GM12878 (cell line): ENCODE data around the gene ADGRG7. TPM values are rescaled to one million over a fixed set of nuclear protein-coding genes. Genes with fewer than 3 reads are reported as not detected.

Experiments
- ATAC-seq: fragments of 200-7000 bp; cut with Tn5 transposase; 3 replicates; pipeline ENCODE4 v1.9.1; 2020; ENCODE audit warnings: mild to moderate bottlenecking, moderate library complexity
- BruUV-seq: library from RNA; stranded (reverse); fragments of 400-500 nt; replicated peaks from 2 replicates; lab custom pipeline; 2021; lab: Mats Ljungman, UMichigan
- CTCF ChIA-PET: fragments of 300-600 bp; sonication (Branson Sonifier 250); formaldehyde crosslinking; extraction: SDS; loops from one replicate; lab custom pipeline; 2021; ENCODE audit warnings: inconsistent platforms; lab: Yijun Ruan, JAX
- POLR2A ChIA-PET: fragments of 350-600 bp; formaldehyde crosslinking; extraction: SDS; loops from one replicate; lab custom pipeline; 2021; ENCODE audit warnings: inconsistent platforms; lab: Charles Lee
- RAD21 ChIA-PET: fragments of 300-600 bp; sonication (Branson Sonifier 250); formaldehyde crosslinking; loops from one replicate; lab custom pipeline; 2023; ENCODE audit warnings: antibody characterized with exemption; ENCODE audit not compliant: unreplicated experiment; lab: Charles Lee
- SMC1A ChIA-PET: fragments of 300-600 bp; sonication (Branson Sonifier 250); formaldehyde crosslinking; loops from one replicate; lab custom pipeline; 2023; ENCODE audit not compliant: unreplicated experiment, uncharacterized antibody; lab: Charles Lee
- DNase-seq: peaks from one replicate; pipeline ENCODE4 v3.0.0-alpha.2; 2011; ENCODE audit warnings: low read depth, low spot score
- FAIRE-seq: peaks from 3 replicates; lab custom pipeline; 2011; peaks lifted over from hg19 to GRCh38; lab: Jason Lieb, UNC
- H2AFZ ChIP-seq: 2 replicates; pipeline ENCODE4 v1.6.0; 2011; ENCODE audit warnings: low read depth, low read length, control low read depth; ENCODE audit not compliant: control insufficient read depth
- H3K27ac ChIP-seq: 2 replicates; pipeline ENCODE4 v1.5.1; 2011; ENCODE audit warnings: control low read depth; ENCODE audit not compliant: control insufficient read depth, insufficient read depth
- H3K27me3 ChIP-seq, 2 experiments: replicated peaks in 1 of 2; 2 replicates each; pipeline versions ENCODE4 v1.6.0 to v1.6.1; 2011; ENCODE audit warnings: low read length in 1 of 2; ENCODE audit not compliant: control insufficient read depth in 2 of 2, insufficient read depth in 2 of 2
- H3K36me3 ChIP-seq, 2 experiments: 2 replicates each; pipeline ENCODE4 v1.5.1; 2011; ENCODE audit warnings: low read length in 1 of 2; ENCODE audit not compliant: control insufficient read depth in 2 of 2, insufficient read depth in 2 of 2
- H3K4me1 ChIP-seq: 2 replicates; pipeline ENCODE4 v1.6.1; 2011; ENCODE audit warnings: mild to moderate bottlenecking, low read length, moderate library complexity, mixed read lengths; ENCODE audit not compliant: control insufficient read depth, insufficient read depth
- H3K4me2 ChIP-seq: 2 replicates; pipeline ENCODE4 v1.6.0; 2011; ENCODE audit warnings: control low read depth; ENCODE audit not compliant: control insufficient read depth, insufficient read depth
- H3K4me3 ChIP-seq: fragments of 200-600 bp; sonication (generic); 2 replicates; pipeline ENCODE4 v1.5.1; 2016
- H3K79me2 ChIP-seq: 2 replicates; pipeline ENCODE4 v1.6.0; 2011; ENCODE audit warnings: low read length; ENCODE audit not compliant: control insufficient read depth, insufficient read depth
- H3K9ac ChIP-seq: 2 replicates; pipeline ENCODE4 v1.8.0; 2011; ENCODE audit warnings: low read length, control low read depth, mixed read lengths; ENCODE audit not compliant: control insufficient read depth, insufficient read depth
- H3K9me3 ChIP-seq: replicated peaks from 3 replicates; pipeline ENCODE4 v1.5.1; 2011; ENCODE audit warnings: mild to moderate bottlenecking, low read length; ENCODE audit not compliant: control insufficient read depth, insufficient read depth
- H4K20me1 ChIP-seq: 2 replicates; pipeline ENCODE4 v1.6.0; 2011; ENCODE audit not compliant: control insufficient read depth, insufficient read depth
- BHLHE40 ChIP-seq, 2 experiments: fragments of 450-650 bp in 1 of 2; IDR thresholded peaks; 2 replicates each; pipeline ENCODE4 v1.6.1; 2011 to 2017; ENCODE audit warnings: low read depth in 2 of 2, borderline replicate concordance in 1 of 2, improper control_type of control experiment in 1 of 2, low read length in 1 of 2, mild to moderate bottlenecking in 1 of 2
- CBX5 ChIP-seq: sonication (generic); IDR thresholded peaks from 2 replicates; pipeline ENCODE4 v1.6.1; 2016; ENCODE audit warnings: low read depth, moderate library complexity, mild to moderate bottlenecking, inconsistent platforms
- FOS ChIP-seq: IDR thresholded peaks from 3 replicates; pipeline ENCODE4 v1.6.1; 2011; ENCODE audit warnings: borderline replicate concordance; ENCODE audit not compliant: insufficient read length; ENCODE audit errors: extremely low read depth
- IKZF2 ChIP-seq, 2 experiments: fragments of 450-650 bp; IDR thresholded peaks; 2 replicates each; pipeline ENCODE4 v1.6.1; 2017; ENCODE audit warnings: mild to moderate bottlenecking in 2 of 2, moderate library complexity in 2 of 2
- KLF5 ChIP-seq: fragments of 450-650 bp; IDR thresholded peaks from 2 replicates; pipeline ENCODE4 v1.6.1; 2014; ENCODE audit warnings: mild to moderate bottlenecking; ENCODE audit not compliant: partially characterized antibody
- LARP7 ChIP-seq: fragments of 450-650 bp; IDR thresholded peaks from 2 replicates; pipeline ENCODE4 v1.6.1; 2017; ENCODE audit warnings: mild to moderate bottlenecking
- MTA2 ChIP-seq: fragments of 450-650 bp; IDR thresholded peaks from 2 replicates; pipeline ENCODE4 v1.6.1; 2016; ENCODE audit warnings: low read depth, mild to moderate bottlenecking, moderate library complexity
- NFXL1 ChIP-seq: fragments of 450-650 bp; IDR thresholded peaks from 2 replicates; pipeline ENCODE4 v1.6.1; 2017; ENCODE audit warnings: antibody characterized with exemption, mild to moderate bottlenecking, borderline replicate concordance
- POLR2A ChIP-seq: IDR thresholded peaks from 2 replicates; pipeline ENCODE4 v1.6.1; 2011; ENCODE audit warnings: low read depth, mild to moderate bottlenecking, low read length
- RB1 ChIP-seq: fragments of 450-650 bp; formaldehyde crosslinking; IDR thresholded peaks from 2 replicates; pipeline ENCODE4 v1.6.1; 2017; ENCODE audit warnings: mild to moderate bottlenecking, borderline replicate concordance
- RBBP5 ChIP-seq: fragments of 200-600 bp; sonication (generic); conservative IDR thresholded peaks from 2 replicates; pipeline ENCODE4 v1.6.1; 2016
- RELA ChIP-seq: fragments of 450-650 bp; IDR thresholded peaks from 2 replicates; pipeline ENCODE4 v1.8.0; 2014; ENCODE audit warnings: borderline replicate concordance; ENCODE audit not compliant: partially characterized antibody
- SRF ChIP-seq, 2 experiments: IDR thresholded peaks; 2 replicates each; pipeline ENCODE4 v1.6.1; 2011; ENCODE audit warnings: low read depth in 2 of 2, low read length in 2 of 2, mild to moderate bottlenecking in 1 of 2, moderate library complexity in 1 of 2
- TAF1 ChIP-seq: IDR thresholded peaks from 2 replicates; pipeline ENCODE4 v1.6.1; 2011; ENCODE audit warnings: mild to moderate bottlenecking, low read depth, low read length, borderline replicate concordance
- ZNF622 ChIP-seq: fragments of 450-650 bp; IDR thresholded peaks from 2 replicates; pipeline ENCODE4 v1.6.1; 2017; ENCODE audit warnings: mild to moderate bottlenecking, inconsistent platforms
- WGBS: methylation state at CpG from one replicate; pipeline ENCODE4 v1.1.6; 2016; ENCODE audit warnings: low lambda C conversion rate; ENCODE audit not compliant: insufficient replicate concordance, insufficient coverage; ENCODE audit errors: missing lambda C conversion rate; 5-methylcytosine and 5-hydroxymethylcytosine counted together
- in situ Hi-C: fragments of 300-500 bp; cut with MboI; formaldehyde crosslinking; loops from 9 replicates; pipeline ENCODE4 v1.14.3; 2018; ENCODE audit warnings: mixed read lengths
- intact Hi-C: fragments of 100-400 bp; cut with micrococcal nuclease; formaldehyde crosslinking; loops from one replicate; pipeline ENCODE4 v1.14.2; 2022; ENCODE audit not compliant: unreplicated experiment
- polyA plus RNA-seq, 11 experiments: library from polyadenylated mRNA; depleted of rRNA in 4 of 11; unstranded in 6 of 11; stranded (reverse) in 5 of 11; fragments of >200 nt; fragmentation: Nextera tagmentation in 4 of 11; fragmentation: Illumina TruSeq in 1 of 11; extraction: Ambion mirVana in 4 of 11; extraction: Trizol in 1 of 11; gene quantifications; 1 replicate in 1 of 11; 2 replicates in 10 of 11; pipeline versions ENCODE4 v1.2.1 to v1.2.3, GENCODE V29; 2011 to 2016; ENCODE audit warnings: inconsistent platforms in 2 of 11, missing spikeins in 2 of 11, low read depth in 1 of 11
- total RNA-seq, 4 experiments: library from RNA; depleted of rRNA in 3 of 4; stranded (reverse); fragments of >200 nt in 3 of 4; fragmentation: Illumina TruSeq in 1 of 4; extraction: Trizol in 1 of 4; gene quantifications; 2 replicates each; pipeline versions ENCODE4 v1.2.1 to v1.2.3, GENCODE V29; 2013 to 2021
- TF ChIP-seq, protein P1 (sequence below): fragments of 450-650 bp; IDR thresholded peaks from 2 replicates; pipeline ENCODE4 v1.6.1; 2017; ENCODE audit warnings: mild to moderate bottlenecking, moderate library complexity

ADGRG7 gene
- total and polyA plus RNA-seq, 10 of the 15 experiments (the other 5 are each of a cell fraction or from before 2014, with no cell fraction given): 0.02 to 0.21 (median 0.14) TPM; not detected in 7

DNA sequence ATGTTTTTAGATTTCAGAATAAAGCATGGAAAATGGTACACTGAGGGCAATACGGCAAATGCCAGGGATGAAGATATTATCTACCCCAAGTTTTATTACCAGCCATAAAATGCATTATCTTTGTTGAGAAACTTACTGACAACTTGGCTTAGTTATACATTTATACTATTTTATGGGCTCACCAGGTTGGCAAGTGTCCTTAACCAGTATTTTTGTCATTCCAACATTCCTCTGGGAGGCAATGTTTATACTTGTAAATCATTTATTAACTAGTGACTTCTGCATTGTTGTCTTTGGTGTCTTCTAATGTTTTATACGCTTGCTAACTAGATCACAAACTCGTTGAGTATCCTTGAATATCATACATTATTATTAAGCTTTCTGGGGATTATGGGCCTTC, 18.0 kb upstream of the ADGRG7 start (continued):
- TF ChIP-seq ZNF622 (no peak), BHLHE40 (IDR thresholded peaks at IDR 0.05; ENCODE audit: borderline replicate concordance in 1 of 2, low read depth in 2 of 2, low read length in 1 of 2) (no peak), CBX5 (no peak), RB1 (no peak)
- TF ChIP-seq, protein P1, sequence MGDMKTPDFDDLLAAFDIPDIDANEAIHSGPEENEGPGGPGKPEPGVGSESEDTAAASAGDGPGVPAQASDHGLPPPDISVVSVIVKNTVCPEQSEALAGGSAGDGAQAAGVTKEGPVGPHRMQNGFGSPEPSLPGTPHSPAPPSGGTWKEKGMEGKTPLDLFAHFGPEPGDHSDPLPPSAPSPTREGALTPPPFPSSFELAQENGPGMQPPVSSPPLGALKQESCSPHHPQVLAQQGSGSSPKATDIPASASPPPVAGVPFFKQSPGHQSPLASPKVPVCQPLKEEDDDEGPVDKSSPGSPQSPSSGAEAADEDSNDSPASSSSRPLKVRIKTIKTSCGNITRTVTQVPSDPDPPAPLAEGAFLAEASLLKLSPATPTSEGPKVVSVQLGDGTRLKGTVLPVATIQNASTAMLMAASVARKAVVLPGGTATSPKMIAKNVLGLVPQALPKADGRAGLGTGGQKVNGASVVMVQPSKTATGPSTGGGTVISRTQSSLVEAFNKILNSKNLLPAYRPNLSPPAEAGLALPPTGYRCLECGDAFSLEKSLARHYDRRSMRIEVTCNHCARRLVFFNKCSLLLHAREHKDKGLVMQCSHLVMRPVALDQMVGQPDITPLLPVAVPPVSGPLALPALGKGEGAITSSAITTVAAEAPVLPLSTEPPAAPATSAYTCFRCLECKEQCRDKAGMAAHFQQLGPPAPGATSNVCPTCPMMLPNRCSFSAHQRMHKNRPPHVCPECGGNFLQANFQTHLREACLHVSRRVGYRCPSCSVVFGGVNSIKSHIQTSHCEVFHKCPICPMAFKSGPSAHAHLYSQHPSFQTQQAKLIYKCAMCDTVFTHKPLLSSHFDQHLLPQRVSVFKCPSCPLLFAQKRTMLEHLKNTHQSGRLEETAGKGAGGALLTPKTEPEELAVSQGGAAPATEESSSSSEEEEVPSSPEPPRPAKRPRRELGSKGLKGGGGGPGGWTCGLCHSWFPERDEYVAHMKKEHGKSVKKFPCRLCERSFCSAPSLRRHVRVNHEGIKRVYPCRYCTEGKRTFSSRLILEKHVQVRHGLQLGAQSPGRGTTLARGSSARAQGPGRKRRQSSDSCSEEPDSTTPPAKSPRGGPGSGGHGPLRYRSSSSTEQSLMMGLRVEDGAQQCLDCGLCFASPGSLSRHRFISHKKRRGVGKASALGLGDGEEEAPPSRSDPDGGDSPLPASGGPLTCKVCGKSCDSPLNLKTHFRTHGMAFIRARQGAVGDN: no peak

DNA sequence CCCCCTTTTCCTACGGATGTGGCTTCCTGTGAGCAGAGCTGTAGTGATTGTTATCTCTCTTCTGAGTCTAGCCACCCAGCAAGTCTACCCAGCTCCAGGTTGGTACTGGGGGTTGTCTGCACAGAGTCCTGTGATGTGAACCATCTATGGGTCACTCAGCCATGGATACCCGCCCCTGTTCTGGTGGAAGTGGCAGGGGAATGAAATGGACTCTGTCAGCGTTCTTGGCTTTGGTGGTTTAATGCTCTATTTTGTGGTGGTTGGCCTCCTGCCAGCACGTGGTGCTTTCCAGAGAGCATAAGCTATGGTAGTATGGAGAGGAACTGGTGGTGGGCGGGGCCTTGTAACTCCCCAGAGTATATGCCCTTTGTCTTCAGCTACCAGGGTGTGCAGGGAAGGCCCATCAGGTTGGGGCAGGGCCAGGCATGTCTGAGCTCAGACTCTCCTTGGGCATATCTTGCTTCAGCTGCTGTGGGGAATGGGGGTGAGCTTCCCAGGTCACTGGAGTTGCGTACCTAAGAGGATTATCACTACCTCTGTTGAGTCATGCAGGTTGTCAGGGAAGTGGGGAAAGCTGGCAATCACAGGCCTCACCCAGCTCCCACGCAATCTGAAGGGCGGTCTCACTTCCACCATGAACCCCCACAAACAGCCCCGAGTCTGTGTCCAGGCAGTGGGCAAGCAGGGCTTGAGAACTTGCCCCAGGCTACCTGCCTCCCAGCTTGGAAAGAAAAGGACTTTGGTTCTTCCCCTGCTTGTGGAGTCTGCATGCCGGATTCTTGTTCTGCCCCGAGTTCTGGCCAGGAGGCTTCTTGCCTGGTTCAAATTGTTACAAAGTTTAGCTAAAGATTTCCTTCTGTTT, 9.0 kb upstream of the ADGRG7 start:
- no peaks in the 10 kb centered on the region for H4K20me1 ChIP-seq
- no peak overlapping the region for H3K4me2 ChIP-seq
- no peak overlapping the region for H3K4me3 ChIP-seq
- peak overlapping the region; percentile 35 for H2AFZ ChIP-seq
- no peaks in the 10 kb centered on the region for H3K79me2 ChIP-seq
- DNase-seq (peak; percentile 43), FAIRE-seq (no peak), ATAC-seq (peak; percentile 77)
- no peak overlapping the region for H3K9ac ChIP-seq
- intact Hi-C loops: no loop called here
- in situ Hi-C loops: no loop called here
- peaks cover 1% of the 10 kb centered on the region; the same call in 1 of the 3 replicates for H3K9me3 ChIP-seq
- ChIA-PET SMC1A (interaction anchor here (0.6 to 6.3 kb wide), 10 partner anchors 10 to 651 kb away, joined by 3 to 59 read pairs (median 4); no protein-coding TSS in a partner anchor), POLR2A (interaction anchor here (0.6 to 1.1 kb wide), 4 partner anchors 13 to 266 kb away, joined by 3 to 5 read pairs (median 3); partner anchors contain the start of gene NIT2), CTCF (interaction anchor here (0.9 to 6.0 kb wide), 7 partner anchors 8 to 196 kb away, joined by 3 to 40 read pairs (median 13); no protein-coding TSS in a partner anchor), RAD21 (interaction anchor here (0.9 to 4.8 kb wide), 11 partner anchors 9 to 768 kb away, joined by 3 to 42 read pairs (median 4); partner anchors contain the start of gene TMEM45A)
- no peaks in the 10 kb centered on the region for H3K36me3 ChIP-seq
- no TSS peak for BruUV-seq
- peaks cover 4% of the 10 kb centered on the region for H3K4me1 ChIP-seq
- no peak overlapping the region for H3K27ac ChIP-seq
- H3K27me3 ChIP-seq: no peaks in the 10 kb centered on the region
- 63% methylated on average over 11 of the region's 11 CpGs for WGBS
- no peak for TF ChIP-seq LARP7
- no peak for TF ChIP-seq NFXL1
- TF ChIP-seq MTA2: 0 out of 2 replicates have a peak, but pooled peaks have one; percentile 13
- no peak for TF ChIP-seq RELA
- no peak; a peak in 1 of 4 replicates for TF ChIP-seq IKZF2 (IDR thresholded peaks at IDR 0.05)
- TF ChIP-seq KLF5: no peak
- no peak for TF ChIP-seq ZNF622
- TF ChIP-seq SRF (IDR thresholded peaks at IDR 0.05; ENCODE audit: low read depth in 2 of 2, low read length in 2 of 2): no peak
- TF ChIP-seq TAF1: no peak
- no peak for TF ChIP-seq POLR2A
- TF ChIP-seq RBBP5: no peak
- no peak for TF ChIP-seq FOS
